Measurements from ENCODE around the gene DZANK1.

GRCh38 chr20:18496042-18496441, 29.2 kb upstream of the DZANK1 start:
- no peak for TF ChIP-seq CTCF (IDR thresholded peaks at IDR 0.05; ENCODE audit: low read depth, low read length)
- TF ChIP-seq EZH2phosphoT487 (IDR thresholded peaks at IDR 0.05; ENCODE audit: low read depth): no peak

Measured in OCI-LY3 (cell line).